ENCODE measurements around the gene ODAM.
"Not testable (repeated sequence)": the region's sequence is repeated elsewhere in the genome, so short reads cannot be mapped to it uniquely, and the experiment has no call there.

The ODAM gene

GRCh38 chr4:70221818-70222217 lies 26.3 kb downstream of the ODAM start:
- not testable (repeated sequence) for DNase-seq (ENCODE audit: low read depth in 2 of 2)

- no peak for DNase-seq (ENCODE audit: low read depth in 2 of 2)
These were observed 30.3 kb downstream of the ODAM start, which contains the start of gene FDCSP for GRCh38 chr4:70225824-70226223. FDCSP (plus strand) TSS chr4:70226124; CDS start chr4:70231195, 5,071 bp downstream.

- DNase-seq (ENCODE audit: low read depth in 2 of 2), result no peak
These were observed 40.6 kb downstream of the ODAM start for GRCh38 chr4:70236125-70236524.

GRCh38 chr4:70239131-70239883 lies 43.8 kb downstream of the ODAM start:
- DNase-seq (ENCODE audit: low read depth in 2 of 2), result no peak

- no peak for DNase-seq (ENCODE audit: low read depth in 2 of 2)
These were observed 44.5 kb downstream of the ODAM start for GRCh38 chr4:70239884-70240591.

- not testable (repeated sequence) for DNase-seq (ENCODE audit: low read depth in 2 of 2)
These were observed 46.8 kb downstream of the ODAM start, which contains the start of gene CSN3 for GRCh38 chr4:70242297-70242696. CSN3 (plus strand) TSS chr4:70242597; CDS start chr4:70244820, 2,223 bp downstream.

- no peak for DNase-seq (ENCODE audit: low read depth in 2 of 2)
These were observed 47.6 kb downstream of the ODAM start for GRCh38 chr4:70243091-70243490.

GRCh38 chr4:70251250-70251944 lies 55.9 kb downstream of the ODAM start:
- DNase-seq (ENCODE audit: low read depth in 2 of 2), result no peak

- DNase-seq (ENCODE audit: low read depth in 2 of 2), result no peak
These were observed 56.4 kb downstream of the ODAM start for GRCh38 chr4:70251945-70252277.
